ENCODE measurements around the gene SLC66A2.

GRCh38 chr18:79871026-79871390 lies 80.4 kb downstream of the SLC66A2 start:
- no peak for TF ChIP-seq CTCF (conservative IDR thresholded peaks at IDR 0.05; ENCODE audit: low read length)
- no peak for TF ChIP-seq EZH2phosphoT487 (IDR thresholded peaks at IDR 0.05; ENCODE audit: borderline replicate concordance)
